Measurements from ENCODE around the gene PARVA.

Gene PARVA

GRCh38 chr11:12377824-12378593 is 638 bp downstream of the PARVA start:
- peak; percentile 58 for DNase-seq

GRCh38 chr11:12380565-12381325 is 3.4 kb downstream of the PARVA start:
- no peak for DNase-seq

GRCh38 chr11:12381875-12382274 is 4.5 kb downstream of the PARVA start:
- no peak for DNase-seq

GRCh38 chr11:12382451-12382850 is 5.1 kb downstream of the PARVA start:
- no peak for DNase-seq

- DNase-seq: no peak
Observed at GRCh38 chr11:12386309-12386708, 8.9 kb downstream of the PARVA start.

- no peak for DNase-seq
Observed at GRCh38 chr11:12386745-12387144, 9.4 kb downstream of the PARVA start.

- DNase-seq: no peak
Observed at GRCh38 chr11:12388173-12388572, 10.8 kb downstream of the PARVA start.

GRCh38 chr11:12388939-12389670 is 11.7 kb downstream of the PARVA start:
- no peak for DNase-seq

GRCh38 chr11:12389676-12390657 is 12.6 kb downstream of the PARVA start:
- no peak for DNase-seq

GRCh38 chr11:12390687-12391110 is 13.3 kb downstream of the PARVA start:
- DNase-seq: no peak

- no peak for DNase-seq
Observed at GRCh38 chr11:12392672-12393071, 15.3 kb downstream of the PARVA start.

GRCh38 chr11:12393691-12394090 is 16.3 kb downstream of the PARVA start:
- DNase-seq: no peak

GRCh38 chr11:12394601-12395000 is 17.2 kb downstream of the PARVA start:
- no peak for DNase-seq

- no peak for DNase-seq
Observed at GRCh38 chr11:12395333-12395732, 18.0 kb downstream of the PARVA start.

GRCh38 chr11:12397931-12398334 is 20.6 kb downstream of the PARVA start:
- DNase-seq: no peak

GRCh38 chr11:12399355-12399754 is 22.0 kb downstream of the PARVA start:
- no peak for DNase-seq

- DNase-seq: no peak
Observed at GRCh38 chr11:12402025-12402424, 24.7 kb downstream of the PARVA start.

GRCh38 chr11:12402691-12403120 is 25.3 kb downstream of the PARVA start:
- DNase-seq: no peak

- no peak for DNase-seq
Observed at GRCh38 chr11:12403122-12403996, 26.0 kb downstream of the PARVA start.

GRCh38 chr11:12403997-12404350 is 26.6 kb downstream of the PARVA start:
- no peak for DNase-seq

- no peak for DNase-seq
Observed at GRCh38 chr11:12404436-12404835, 27.1 kb downstream of the PARVA start.
